ENCODE results near the gene ABCA2.

- TF ChIP-seq CTCF (IDR thresholded peaks at IDR 0.05; ENCODE audit: insufficient read depth, low read depth, low read length), result no peak
- no peak for TF ChIP-seq EZH2 (IDR thresholded peaks at IDR 0.05; ENCODE audit: insufficient read depth, low read length)
Measured at GRCh38 chr9:136968333-136969127, 59.5 kb downstream of the ABCA2 start.
